WTC11 (cell line): ENCODE results near the gene PCID2. TPM values are rescaled to one million over a fixed set of nuclear protein-coding genes. Genes with fewer than 3 reads are reported as not detected.

Source experiments
- ATAC-seq: fragments of 200-7000 bp; cut with Tn5 transposase; 2 replicates; pipeline ENCODE4 v1.10.0; 2021; ENCODE audit warnings: mild to moderate bottlenecking, moderate library complexity
- CTCF ChIA-PET: fragments of 300-600 bp; sonication (Branson Sonifier 250); formaldehyde crosslinking; loops from one replicate; lab custom pipeline; 2021; ENCODE audit warnings: antibody characterized with exemption; lab: Charles Lee
- POLR2A ChIA-PET: fragments of 350-600 bp; sonication (Branson Sonifier 250); formaldehyde crosslinking; loops from one replicate; lab custom pipeline; 2021; ENCODE audit warnings: antibody characterized with exemption; lab: Charles Lee
- DNase-seq: peaks from one replicate; pipeline ENCODE4 v3.0.0; 2021; ENCODE audit warnings: low spot score
- H3K27ac Mint-ChIP-seq: 2 replicates; pipeline ENCODE4 v1.8.0; 2021; ENCODE audit warnings: mixed read lengths
- H3K27me3 Mint-ChIP-seq: 2 replicates; pipeline ENCODE4 v1.8.0; 2021; ENCODE audit warnings: low read depth, mild to moderate bottlenecking, moderate library complexity, mixed read lengths
- H3K36me3 Mint-ChIP-seq: 2 replicates; pipeline ENCODE4 v1.8.0; 2021; ENCODE audit warnings: mixed read lengths
- H3K4me1 Mint-ChIP-seq: 2 replicates; pipeline ENCODE4 v1.8.0; 2022; ENCODE audit warnings: mixed read lengths
- H3K4me3 Mint-ChIP-seq: 2 replicates; pipeline ENCODE4 v1.8.0; 2021; ENCODE audit warnings: mild to moderate bottlenecking, moderate library complexity, mixed read lengths
- H3K9me3 Mint-ChIP-seq: 2 replicates; pipeline ENCODE4 v1.8.0; 2021; ENCODE audit warnings: mixed read lengths
- EMX1 ChIP-seq: fragments of 250-450 bp; sonication (Bioruptor Pico); IDR thresholded peaks from 2 replicates; pipeline ENCODE4 v1.8.0; 2021; ENCODE audit warnings: mild to moderate bottlenecking
- ESRRA ChIP-seq: sonication (generic); formaldehyde crosslinking; IDR thresholded peaks from 2 replicates; pipeline ENCODE4 v1.8.1; 2022; ENCODE audit warnings: mild to moderate bottlenecking, missing genetic modification reagents, borderline replicate concordance
- GRHL2 ChIP-seq: fragments of 250-450 bp; sonication (Bioruptor Pico); IDR thresholded peaks from 2 replicates; pipeline ENCODE4 v1.8.0; 2022; ENCODE audit warnings: mild to moderate bottlenecking, moderate library complexity; ENCODE audit not compliant: insufficient replicate concordance, severe bottlenecking
- JAZF1 ChIP-seq: fragments of 250-450 bp; sonication (Bioruptor Pico); IDR thresholded peaks from 2 replicates; pipeline ENCODE4 v1.9.0; 2021; ENCODE audit warnings: moderate library complexity, mild to moderate bottlenecking, inconsistent platforms
- JUN ChIP-seq: sonication (generic); formaldehyde crosslinking; IDR thresholded peaks from 2 replicates; pipeline ENCODE4 v1.8.0; 2023; ENCODE audit warnings: mild to moderate bottlenecking, missing genetic modification reagents
- MAX ChIP-seq: sonication (generic); formaldehyde crosslinking; IDR thresholded peaks from 2 replicates; pipeline ENCODE4 v1.8.0; 2022; ENCODE audit warnings: mild to moderate bottlenecking, missing genetic modification reagents
- NFE2L1 ChIP-seq: sonication (generic); formaldehyde crosslinking; IDR thresholded peaks from 2 replicates; pipeline ENCODE4 v1.8.1; 2023; ENCODE audit warnings: missing genetic modification reagents
- NR3C1 ChIP-seq: sonication (generic); formaldehyde crosslinking; conservative IDR thresholded peaks from 2 replicates; pipeline ENCODE4 v1.8.1; 2023; ENCODE audit warnings: low read depth, mild to moderate bottlenecking, missing genetic modification reagents
- PREB ChIP-seq: sonication (generic); formaldehyde crosslinking; IDR thresholded peaks from 2 replicates; pipeline ENCODE4 v1.8.1; 2022; ENCODE audit warnings: mild to moderate bottlenecking, missing genetic modification reagents, moderate library complexity, borderline replicate concordance
- RELA ChIP-seq: sonication (generic); formaldehyde crosslinking; IDR thresholded peaks from 2 replicates; pipeline ENCODE4 v1.8.1; 2022; ENCODE audit warnings: missing genetic modification reagents, mild to moderate bottlenecking, borderline replicate concordance
- RORB ChIP-seq: fragments of 250-450 bp; sonication (Bioruptor Pico); IDR thresholded peaks from 2 replicates; pipeline ENCODE4 v1.9.0; 2021; ENCODE audit warnings: mild to moderate bottlenecking
- ZNF317 ChIP-seq: sonication (generic); formaldehyde crosslinking; IDR thresholded peaks from 2 replicates; pipeline ENCODE4 v1.8.1; 2023; ENCODE audit warnings: low read depth, mild to moderate bottlenecking, moderate library complexity, missing genetic modification reagents, borderline replicate concordance
- ZNF671 ChIP-seq: fragments of 250-450 bp; sonication (Bioruptor Pico); IDR thresholded peaks from 2 replicates; pipeline ENCODE4 v1.8.0; 2021; ENCODE audit warnings: mild to moderate bottlenecking
- total RNA-seq: library from RNA; stranded (reverse); gene quantifications from 3 replicates; pipeline ENCODE4 v1.2.3, GENCODE V29; 2021
- TF ChIP-seq, protein P1 (sequence below): sonication (generic); formaldehyde crosslinking; IDR thresholded peaks from 2 replicates; pipeline ENCODE4 v1.8.0; 2022; ENCODE audit warnings: missing genetic modification reagents
- TF ChIP-seq, protein P2 (sequence below): fragments of 250-450 bp; sonication (Bioruptor Pico); IDR thresholded peaks from 2 replicates; pipeline ENCODE4 v1.9.0; 2021; ENCODE audit warnings: mild to moderate bottlenecking
- TF ChIP-seq, protein P3 (sequence below): fragments of 200-600 bp; IDR thresholded peaks from 2 replicates; pipeline ENCODE4 v1.8.0; 2022; ENCODE audit warnings: antibody characterized with exemption

PCID2 gene
- total RNA-seq, 1 experiment from 2014 or later: 69.4 TPM

DNA sequence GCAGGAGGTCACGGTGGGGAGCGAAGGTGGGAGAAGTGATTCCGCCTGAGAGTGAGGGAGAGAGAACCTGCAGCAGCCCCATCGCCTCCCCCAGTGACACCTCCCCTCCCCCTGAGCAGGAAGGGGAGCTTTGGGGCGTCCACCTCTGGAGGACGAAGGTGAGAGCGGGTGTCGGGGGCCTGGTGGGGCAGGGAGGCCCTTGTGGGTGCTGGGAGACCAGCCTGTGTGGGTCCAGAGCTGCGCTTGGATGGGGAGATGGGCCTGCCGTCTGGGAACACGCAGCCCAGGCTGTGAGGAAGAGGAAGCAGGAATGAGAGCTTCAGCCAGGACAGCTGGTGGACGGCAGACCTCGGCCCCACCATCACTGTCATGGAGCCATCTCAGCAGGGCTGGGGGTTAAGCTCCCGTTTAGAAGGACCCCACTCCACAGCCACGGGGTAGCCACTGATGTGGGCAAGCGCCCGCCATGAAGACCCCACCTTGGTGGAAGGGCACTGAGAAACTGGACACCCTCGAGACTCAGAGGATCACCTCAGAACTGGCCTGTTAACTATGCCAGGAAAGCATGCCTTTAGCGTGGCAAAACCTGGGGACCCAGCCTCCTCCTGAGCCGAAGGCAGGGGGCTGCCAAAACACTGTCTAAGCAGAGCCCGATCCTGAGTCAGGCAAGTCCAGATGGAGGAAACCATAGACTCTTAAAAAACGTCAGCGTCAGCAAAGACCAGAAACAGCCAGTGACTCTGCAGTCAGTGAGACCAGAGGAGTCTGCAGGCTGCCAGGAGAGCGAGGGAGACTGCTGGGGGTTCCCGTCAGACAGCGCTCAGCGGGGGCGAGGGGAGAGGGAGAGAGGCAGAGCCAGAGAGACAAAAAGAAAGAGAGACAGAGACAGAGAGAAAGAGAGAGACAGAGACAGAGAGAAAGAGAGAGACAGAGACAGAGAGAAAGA is 56.5 kb downstream of the PCID2 start:
- ChIA-PET POLR2A (no interaction called here), CTCF (no interaction called here)
- Mint-ChIP-seq H3K9me3 (peaks cover 12% of the 10 kb centered on the region), H3K27ac (no peak overlapping the region)
- DNase-seq (no peak), ATAC-seq (no peak)
- TF ChIP-seq, protein P1, sequence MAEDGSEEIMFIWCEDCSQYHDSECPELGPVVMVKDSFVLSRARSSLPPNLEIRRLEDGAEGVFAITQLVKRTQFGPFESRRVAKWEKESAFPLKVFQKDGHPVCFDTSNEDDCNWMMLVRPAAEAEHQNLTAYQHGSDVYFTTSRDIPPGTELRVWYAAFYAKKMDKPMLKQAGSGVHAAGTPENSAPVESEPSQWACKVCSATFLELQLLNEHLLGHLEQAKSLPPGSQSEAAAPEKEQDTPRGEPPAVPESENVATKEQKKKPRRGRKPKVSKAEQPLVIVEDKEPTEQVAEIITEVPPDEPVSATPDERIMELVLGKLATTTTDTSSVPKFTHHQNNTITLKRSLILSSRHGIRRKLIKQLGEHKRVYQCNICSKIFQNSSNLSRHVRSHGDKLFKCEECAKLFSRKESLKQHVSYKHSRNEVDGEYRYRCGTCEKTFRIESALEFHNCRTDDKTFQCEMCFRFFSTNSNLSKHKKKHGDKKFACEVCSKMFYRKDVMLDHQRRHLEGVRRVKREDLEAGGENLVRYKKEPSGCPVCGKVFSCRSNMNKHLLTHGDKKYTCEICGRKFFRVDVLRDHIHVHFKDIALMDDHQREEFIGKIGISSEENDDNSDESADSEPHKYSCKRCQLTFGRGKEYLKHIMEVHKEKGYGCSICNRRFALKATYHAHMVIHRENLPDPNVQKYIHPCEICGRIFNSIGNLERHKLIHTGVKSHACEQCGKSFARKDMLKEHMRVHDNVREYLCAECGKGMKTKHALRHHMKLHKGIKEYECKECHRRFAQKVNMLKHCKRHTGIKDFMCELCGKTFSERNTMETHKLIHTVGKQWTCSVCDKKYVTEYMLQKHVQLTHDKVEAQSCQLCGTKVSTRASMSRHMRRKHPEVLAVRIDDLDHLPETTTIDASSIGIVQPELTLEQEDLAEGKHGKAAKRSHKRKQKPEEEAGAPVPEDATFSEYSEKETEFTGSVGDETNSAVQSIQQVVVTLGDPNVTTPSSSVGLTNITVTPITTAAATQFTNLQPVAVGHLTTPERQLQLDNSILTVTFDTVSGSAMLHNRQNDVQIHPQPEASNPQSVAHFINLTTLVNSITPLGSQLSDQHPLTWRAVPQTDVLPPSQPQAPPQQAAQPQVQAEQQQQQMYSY (CRISPR knock-in tag): no peak
- TF ChIP-seq RORB (CRISPR knock-in tag): no peak
- TF ChIP-seq EMX1 (CRISPR knock-in tag): no peak
- TF ChIP-seq MAX (CRISPR knock-in tag): no peak
- no peak for TF ChIP-seq ESRRA
- no peak for TF ChIP-seq JUN
- TF ChIP-seq ZNF317 (CRISPR knock-in tag): no peak
- TF ChIP-seq, protein P2, sequence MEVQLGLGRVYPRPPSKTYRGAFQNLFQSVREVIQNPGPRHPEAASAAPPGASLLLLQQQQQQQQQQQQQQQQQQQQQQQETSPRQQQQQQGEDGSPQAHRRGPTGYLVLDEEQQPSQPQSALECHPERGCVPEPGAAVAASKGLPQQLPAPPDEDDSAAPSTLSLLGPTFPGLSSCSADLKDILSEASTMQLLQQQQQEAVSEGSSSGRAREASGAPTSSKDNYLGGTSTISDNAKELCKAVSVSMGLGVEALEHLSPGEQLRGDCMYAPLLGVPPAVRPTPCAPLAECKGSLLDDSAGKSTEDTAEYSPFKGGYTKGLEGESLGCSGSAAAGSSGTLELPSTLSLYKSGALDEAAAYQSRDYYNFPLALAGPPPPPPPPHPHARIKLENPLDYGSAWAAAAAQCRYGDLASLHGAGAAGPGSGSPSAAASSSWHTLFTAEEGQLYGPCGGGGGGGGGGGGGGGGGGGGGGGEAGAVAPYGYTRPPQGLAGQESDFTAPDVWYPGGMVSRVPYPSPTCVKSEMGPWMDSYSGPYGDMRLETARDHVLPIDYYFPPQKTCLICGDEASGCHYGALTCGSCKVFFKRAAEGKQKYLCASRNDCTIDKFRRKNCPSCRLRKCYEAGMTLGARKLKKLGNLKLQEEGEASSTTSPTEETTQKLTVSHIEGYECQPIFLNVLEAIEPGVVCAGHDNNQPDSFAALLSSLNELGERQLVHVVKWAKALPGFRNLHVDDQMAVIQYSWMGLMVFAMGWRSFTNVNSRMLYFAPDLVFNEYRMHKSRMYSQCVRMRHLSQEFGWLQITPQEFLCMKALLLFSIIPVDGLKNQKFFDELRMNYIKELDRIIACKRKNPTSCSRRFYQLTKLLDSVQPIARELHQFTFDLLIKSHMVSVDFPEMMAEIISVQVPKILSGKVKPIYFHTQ: no peak
- TF ChIP-seq RELA (CRISPR knock-in tag): no peak
- no peak for TF ChIP-seq JAZF1 (CRISPR knock-in tag)
- TF ChIP-seq NFE2L1: no peak
- TF ChIP-seq ZNF671: no peak
- no peak for TF ChIP-seq NR3C1 (CRISPR knock-in tag)
- no peak for TF ChIP-seq GRHL2 (CRISPR knock-in tag)
- TF ChIP-seq PREB (CRISPR knock-in tag): no peak
- TF ChIP-seq, protein P3, sequence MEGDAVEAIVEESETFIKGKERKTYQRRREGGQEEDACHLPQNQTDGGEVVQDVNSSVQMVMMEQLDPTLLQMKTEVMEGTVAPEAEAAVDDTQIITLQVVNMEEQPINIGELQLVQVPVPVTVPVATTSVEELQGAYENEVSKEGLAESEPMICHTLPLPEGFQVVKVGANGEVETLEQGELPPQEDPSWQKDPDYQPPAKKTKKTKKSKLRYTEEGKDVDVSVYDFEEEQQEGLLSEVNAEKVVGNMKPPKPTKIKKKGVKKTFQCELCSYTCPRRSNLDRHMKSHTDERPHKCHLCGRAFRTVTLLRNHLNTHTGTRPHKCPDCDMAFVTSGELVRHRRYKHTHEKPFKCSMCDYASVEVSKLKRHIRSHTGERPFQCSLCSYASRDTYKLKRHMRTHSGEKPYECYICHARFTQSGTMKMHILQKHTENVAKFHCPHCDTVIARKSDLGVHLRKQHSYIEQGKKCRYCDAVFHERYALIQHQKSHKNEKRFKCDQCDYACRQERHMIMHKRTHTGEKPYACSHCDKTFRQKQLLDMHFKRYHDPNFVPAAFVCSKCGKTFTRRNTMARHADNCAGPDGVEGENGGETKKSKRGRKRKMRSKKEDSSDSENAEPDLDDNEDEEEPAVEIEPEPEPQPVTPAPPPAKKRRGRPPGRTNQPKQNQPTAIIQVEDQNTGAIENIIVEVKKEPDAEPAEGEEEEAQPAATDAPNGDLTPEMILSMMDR: no peak
- TF ChIP-seq, all 79 proteins: peak for 0
- H3K4me1 Mint-ChIP-seq: peaks cover 17% of the 10 kb centered on the region
- peak overlapping the region; percentile 63 for H3K4me3 Mint-ChIP-seq
- peaks cover 25% of the 10 kb centered on the region for H3K27me3 Mint-ChIP-seq
- no peaks in the 10 kb centered on the region for H3K36me3 Mint-ChIP-seq
